GM18526 (cell line): Measurements from ENCODE around the gene PRRC2B.

Experiments used
- POLR2A ChIP-seq: IDR thresholded peaks from 3 replicates; pipeline ENCODE4 v1.6.1; 2011; ENCODE audit not compliant: insufficient read length; ENCODE audit errors: extremely low read depth

The PRRC2B gene

GRCh38 chr9:131500939-131501541 is 107.2 kb downstream of the PRRC2B start:
- TF ChIP-seq POLR2A, result no peak

GRCh38 chr9:131502781-131503625 is 109.1 kb downstream of the PRRC2B start, which contains the start of gene POMT1:
Gene POMT1, plus strand, starts transcription at chr9:131502918. Its CDS starts 1,301 bp downstream, at chr9:131504219.
- peak; percentile 54 for TF ChIP-seq POLR2A

- no peak for TF ChIP-seq POLR2A
These were observed 110.0 kb downstream of the PRRC2B start for GRCh38 chr9:131503626-131504465.

DNA sequence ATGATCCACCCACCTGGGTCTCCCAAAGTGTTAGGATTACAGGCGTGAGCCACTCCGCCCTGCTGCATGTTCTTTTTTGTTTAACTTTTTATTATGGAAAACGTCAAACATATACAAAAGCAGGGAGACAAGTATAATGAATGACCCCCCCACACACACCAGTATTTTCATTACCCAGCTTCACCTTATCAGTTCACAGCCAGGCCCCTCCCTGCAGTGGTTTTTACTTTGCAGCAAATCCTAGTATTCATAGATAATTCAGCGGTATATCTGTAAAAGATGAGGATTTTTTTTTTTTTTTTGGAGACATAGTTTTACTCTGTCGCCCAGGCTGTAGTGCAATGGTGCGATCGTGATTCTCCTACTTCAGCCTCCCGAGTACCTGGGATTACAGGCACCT is 111.1 kb downstream of the PRRC2B start:
- no peak for TF ChIP-seq POLR2A

DNA sequence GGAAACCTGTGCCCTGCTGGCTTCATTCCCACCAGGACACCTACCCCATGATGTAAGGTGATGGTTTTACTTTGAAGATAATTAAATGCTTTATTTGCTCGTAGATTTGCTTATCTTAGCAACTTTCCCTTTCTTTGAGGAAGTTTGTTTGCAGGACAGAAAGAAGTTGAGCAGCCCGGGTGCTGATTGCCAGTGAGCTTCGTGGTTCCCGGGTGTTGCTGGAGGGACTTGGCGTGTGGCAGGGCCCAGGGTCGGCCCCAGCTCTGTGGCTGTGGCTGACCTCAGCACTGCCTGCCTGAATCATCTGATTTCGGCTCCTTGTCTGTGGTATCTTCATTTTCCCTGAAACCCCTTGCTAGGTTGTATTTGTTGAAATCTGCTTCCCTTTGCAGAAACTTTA is 117.5 kb downstream of the PRRC2B start:
- TF ChIP-seq POLR2A, result no peak

DNA sequence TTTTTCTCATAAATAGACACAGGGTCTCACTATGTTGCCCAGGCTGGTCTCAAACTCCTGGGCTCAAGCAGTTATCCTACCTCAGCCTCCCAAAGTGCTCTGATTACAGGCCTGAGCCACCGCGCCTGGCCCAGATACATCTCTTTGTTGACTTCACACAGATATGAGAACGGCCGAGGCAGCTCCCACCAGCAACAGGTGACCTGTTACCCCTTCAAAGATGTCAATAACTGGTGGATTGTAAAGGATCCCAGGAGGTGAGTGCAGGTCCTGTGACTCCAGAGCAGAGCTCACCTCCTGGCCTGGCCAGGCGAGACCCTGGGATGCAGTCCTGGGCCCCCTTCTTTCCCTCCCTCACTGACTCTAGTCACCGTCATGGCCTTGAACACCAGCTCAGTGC is 118.0 kb downstream of the PRRC2B start:
- TF ChIP-seq POLR2A, result no peak

- no peak for TF ChIP-seq POLR2A
These were observed 119.3 kb downstream of the PRRC2B start for GRCh38 chr9:131513177-131513576.

- no peak for TF ChIP-seq POLR2A
These were observed 122.2 kb downstream of the PRRC2B start for GRCh38 chr9:131516100-131516499.

DNA sequence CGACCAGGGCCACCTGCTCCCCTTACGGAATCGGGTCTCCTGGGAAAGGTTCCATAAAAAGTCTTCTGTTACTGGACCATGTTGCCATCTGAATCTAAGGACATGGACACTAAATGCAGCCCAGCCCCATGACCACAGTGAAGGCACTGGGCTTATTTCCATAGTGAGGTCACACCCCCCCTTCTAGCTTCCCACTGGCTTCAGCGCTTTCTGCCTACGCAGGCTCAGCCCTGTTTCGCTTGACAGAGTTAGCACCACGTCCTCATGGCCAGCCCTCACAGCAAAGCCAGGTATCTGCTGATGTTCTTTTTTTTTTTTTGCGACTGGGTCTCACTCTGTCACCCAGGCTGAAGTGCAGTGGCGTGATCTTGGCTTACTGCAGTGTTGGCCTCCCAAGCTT is 123.0 kb downstream of the PRRC2B start:
- no peak for TF ChIP-seq POLR2A

DNA sequence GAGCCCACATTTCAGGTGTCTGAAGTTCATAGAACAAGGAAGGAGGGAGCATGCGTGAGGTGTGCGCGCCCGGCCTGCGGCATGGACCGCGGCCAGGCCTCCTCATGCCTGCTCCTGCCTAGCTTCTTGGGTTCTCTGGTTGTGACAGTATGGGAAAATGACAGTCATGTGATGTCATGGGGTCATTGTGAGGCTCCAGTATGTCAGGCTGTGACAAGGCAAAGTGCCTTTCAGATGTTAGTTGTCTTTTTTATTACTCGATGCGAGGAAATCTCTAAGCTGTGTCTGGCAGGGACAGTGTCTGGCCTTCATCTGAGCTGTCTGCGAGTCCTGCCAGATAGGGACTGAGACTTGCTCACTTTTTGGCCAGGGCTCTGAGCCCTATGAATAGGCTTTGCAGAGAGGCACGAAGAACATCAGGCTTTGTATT is 123.9 kb downstream of the PRRC2B start:
- TF ChIP-seq POLR2A, result no peak

GRCh38 chr9:131518553-131518952 is 124.7 kb downstream of the PRRC2B start:
- no peak for TF ChIP-seq POLR2A

DNA sequence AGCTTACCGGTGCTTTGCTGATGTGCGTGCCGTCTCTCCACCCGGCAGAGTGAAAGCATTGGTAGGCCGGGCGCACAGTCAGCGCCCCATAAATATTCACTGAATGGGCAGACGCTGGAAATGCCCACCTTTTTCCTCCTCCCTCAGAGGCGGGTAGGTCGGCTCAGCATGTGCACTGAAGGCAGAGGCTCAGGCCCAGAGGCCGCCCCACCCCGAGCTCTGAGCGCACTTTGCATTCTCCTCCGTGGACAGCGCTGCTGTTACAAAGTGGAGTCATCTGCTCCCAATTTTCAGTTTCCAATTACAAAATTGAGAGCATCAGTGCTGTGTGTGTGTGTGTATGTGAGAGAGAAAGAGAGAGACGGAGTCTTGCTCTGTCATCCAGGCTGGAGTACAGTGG is 126.6 kb downstream of the PRRC2B start:
- TF ChIP-seq POLR2A, result no peak

DNA sequence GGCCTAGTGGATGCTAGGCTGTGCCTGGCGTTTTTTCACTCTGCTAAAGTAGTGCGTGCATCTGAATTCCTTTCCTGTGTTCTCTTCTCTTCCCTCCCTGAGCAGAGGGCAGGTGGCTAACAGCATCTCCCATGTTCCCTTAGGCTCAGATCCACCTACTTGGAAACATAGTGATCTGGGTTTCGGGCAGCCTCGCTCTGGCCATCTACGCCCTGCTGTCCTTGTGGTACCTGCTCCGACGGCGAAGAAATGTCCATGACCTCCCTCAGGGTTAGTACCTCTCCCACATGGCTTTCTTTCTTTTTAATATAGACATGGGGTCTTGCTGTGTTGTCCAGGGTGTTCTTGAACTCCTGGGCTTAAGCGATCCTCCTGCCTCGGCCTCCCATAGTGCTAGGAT is 127.3 kb downstream of the PRRC2B start:
- no peak for TF ChIP-seq POLR2A

GRCh38 chr9:131521822-131522221 is 127.9 kb downstream of the PRRC2B start:
- no peak for TF ChIP-seq POLR2A

GRCh38 chr9:131522257-131523085 is 128.6 kb downstream of the PRRC2B start:
- no peak for TF ChIP-seq POLR2A
